Lower lobe of right lung (tissue), 2 donors: ENCODE data around the gene ULK4. TPM values are rescaled to one million over a fixed set of nuclear protein-coding genes. Genes with fewer than 3 reads are reported as not detected.

Experiments used
- ATAC-seq, 2 donors: fragments of 200-7000 bp; cut with Tn5 transposase; one replicate each; pipeline ENCODE4 v1.9.1; 2020 to 2022; ENCODE audit warnings: mild to moderate bottlenecking in 2 of 2, moderate library complexity in 2 of 2
- DNase-seq: peaks from one replicate; pipeline ENCODE4 v3.0.0-alpha.2; 2020
- H3K27ac ChIP-seq: fragments of 200-600 bp; one replicate; pipeline ENCODE4 v1.8.0; 2022
- H3K27me3 ChIP-seq: fragments of 200-600 bp; one replicate; pipeline ENCODE4 v1.8.0; 2022; ENCODE audit warnings: low read depth
- H3K36me3 ChIP-seq: fragments of 200-600 bp; one replicate; pipeline ENCODE4 v1.8.0; 2022; ENCODE audit warnings: mild to moderate bottlenecking
- H3K4me1 ChIP-seq: fragments of 200-600 bp; one replicate; pipeline ENCODE4 v1.8.0; 2022
- H3K4me3 ChIP-seq: fragments of 200-600 bp; one replicate; pipeline ENCODE4 v1.8.0; 2022; ENCODE audit warnings: mild to moderate bottlenecking
- H3K9me3 ChIP-seq: fragments of 200-600 bp; one replicate; pipeline ENCODE4 v1.8.0; 2022
- intact Hi-C: fragments of 100-400 bp; cut with DNase I; formaldehyde crosslinking; loops from one replicate; pipeline ENCODE4 v1.11.0; 2022
- total RNA-seq: library from RNA; stranded (reverse); fragmentation: NEBNext Ultra II Directional; extraction: Animal tissue kit (Norgen Biotek cat#: 25700); gene quantifications from one replicate; pipeline ENCODE4 v1.2.1, GENCODE V29; 2021
- TF ChIP-seq, protein P1 (sequence below): fragments of 200-600 bp; IDR thresholded peaks from one replicate; pipeline ENCODE4 v1.8.0; 2022; ENCODE audit warnings: antibody characterized with exemption, mild to moderate bottlenecking
- donor health status: DM: no; HTN: yes; CAD: no; lungs with severe emphysema.

The ULK4 gene
- total RNA-seq, 1 donor from 2014 or later = 11.4 TPM

DNA sequence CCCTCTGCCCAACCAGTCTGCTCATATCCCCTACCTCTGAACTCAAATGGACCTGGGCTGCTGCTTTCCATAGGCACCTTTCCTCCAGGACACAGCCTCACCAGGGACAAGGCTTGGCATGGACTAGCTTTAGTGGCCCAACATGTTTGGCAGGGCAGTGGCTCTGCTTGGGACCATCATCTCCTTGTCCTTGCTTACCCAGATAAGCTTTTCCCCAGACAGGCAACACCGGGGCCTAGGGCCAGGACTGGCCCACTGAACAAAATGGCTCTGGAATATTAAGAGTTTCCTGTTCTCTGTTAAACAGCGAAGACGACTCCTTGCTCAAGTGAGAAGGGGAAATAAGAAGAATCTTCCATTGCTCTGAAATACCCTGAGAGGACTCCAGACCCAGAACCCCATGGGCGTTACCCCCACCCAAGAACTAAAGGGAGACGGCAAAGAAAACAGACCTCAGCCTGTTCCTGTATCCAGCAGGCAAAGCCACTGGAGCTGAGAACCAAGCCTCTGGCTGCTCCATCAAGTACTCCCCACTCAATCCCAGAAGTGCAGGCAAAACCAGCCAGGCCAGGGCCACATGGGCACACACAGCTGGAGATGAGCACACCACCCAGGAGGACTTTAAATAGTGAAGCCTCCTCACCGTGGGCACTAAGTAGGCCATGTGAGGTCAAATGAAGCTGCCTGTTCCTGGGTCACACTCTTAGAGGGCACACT lies 717.1 kb downstream of the ULK4 start:
- H3K36me3 ChIP-seq = peaks cover 49% of the 10 kb centered on the region
- intact Hi-C loops = no loop called here

DNA sequence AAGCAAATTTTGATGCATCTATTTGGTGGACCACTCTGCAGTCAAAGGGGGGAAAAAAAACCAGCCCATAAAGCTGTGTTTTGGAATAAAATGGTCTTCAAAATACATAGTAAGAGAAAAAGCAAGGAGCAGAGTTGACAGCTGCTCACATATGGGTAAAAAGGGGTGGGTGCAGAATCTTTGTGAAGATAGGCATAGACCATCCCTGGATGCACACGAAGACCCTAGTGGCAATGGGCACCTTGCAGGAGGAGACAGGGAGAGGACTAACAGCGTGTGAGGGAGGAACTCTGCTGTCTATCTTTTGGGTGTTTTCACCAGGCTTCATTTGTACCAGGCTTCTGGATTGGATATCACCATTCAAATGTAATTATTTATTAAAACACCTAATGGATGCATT lies 718.7 kb downstream of the ULK4 start:
- H3K27ac ChIP-seq = no peak overlapping the region
- TF ChIP-seq, protein P1, sequence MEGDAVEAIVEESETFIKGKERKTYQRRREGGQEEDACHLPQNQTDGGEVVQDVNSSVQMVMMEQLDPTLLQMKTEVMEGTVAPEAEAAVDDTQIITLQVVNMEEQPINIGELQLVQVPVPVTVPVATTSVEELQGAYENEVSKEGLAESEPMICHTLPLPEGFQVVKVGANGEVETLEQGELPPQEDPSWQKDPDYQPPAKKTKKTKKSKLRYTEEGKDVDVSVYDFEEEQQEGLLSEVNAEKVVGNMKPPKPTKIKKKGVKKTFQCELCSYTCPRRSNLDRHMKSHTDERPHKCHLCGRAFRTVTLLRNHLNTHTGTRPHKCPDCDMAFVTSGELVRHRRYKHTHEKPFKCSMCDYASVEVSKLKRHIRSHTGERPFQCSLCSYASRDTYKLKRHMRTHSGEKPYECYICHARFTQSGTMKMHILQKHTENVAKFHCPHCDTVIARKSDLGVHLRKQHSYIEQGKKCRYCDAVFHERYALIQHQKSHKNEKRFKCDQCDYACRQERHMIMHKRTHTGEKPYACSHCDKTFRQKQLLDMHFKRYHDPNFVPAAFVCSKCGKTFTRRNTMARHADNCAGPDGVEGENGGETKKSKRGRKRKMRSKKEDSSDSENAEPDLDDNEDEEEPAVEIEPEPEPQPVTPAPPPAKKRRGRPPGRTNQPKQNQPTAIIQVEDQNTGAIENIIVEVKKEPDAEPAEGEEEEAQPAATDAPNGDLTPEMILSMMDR = no peak
- no peaks in the 10 kb centered on the region for H3K4me1 ChIP-seq
- no peak for DNase-seq
- no peak overlapping the region for H3K4me3 ChIP-seq
- intact Hi-C loops = no loop called here
- H3K9me3 ChIP-seq = no peaks in the 10 kb centered on the region
- H3K36me3 ChIP-seq = peaks cover 65% of the 10 kb centered on the region
- no peak for ATAC-seq
- H3K27me3 ChIP-seq = no peaks in the 10 kb centered on the region

More for the DNA sequence above, 717.1 kb downstream of the ULK4 start:
- TF ChIP-seq, protein P1 = no peak
- Histone ChIP-seq H3K4me1 (no peaks in the 10 kb centered on the region), H3K27me3 (no peaks in the 10 kb centered on the region), H3K9me3 (no peaks in the 10 kb centered on the region), H3K4me3 (no peak overlapping the region), H3K27ac (no peak overlapping the region)
- DNase-seq (no peak), ATAC-seq (peak; percentile 11 to 12)

DNA sequence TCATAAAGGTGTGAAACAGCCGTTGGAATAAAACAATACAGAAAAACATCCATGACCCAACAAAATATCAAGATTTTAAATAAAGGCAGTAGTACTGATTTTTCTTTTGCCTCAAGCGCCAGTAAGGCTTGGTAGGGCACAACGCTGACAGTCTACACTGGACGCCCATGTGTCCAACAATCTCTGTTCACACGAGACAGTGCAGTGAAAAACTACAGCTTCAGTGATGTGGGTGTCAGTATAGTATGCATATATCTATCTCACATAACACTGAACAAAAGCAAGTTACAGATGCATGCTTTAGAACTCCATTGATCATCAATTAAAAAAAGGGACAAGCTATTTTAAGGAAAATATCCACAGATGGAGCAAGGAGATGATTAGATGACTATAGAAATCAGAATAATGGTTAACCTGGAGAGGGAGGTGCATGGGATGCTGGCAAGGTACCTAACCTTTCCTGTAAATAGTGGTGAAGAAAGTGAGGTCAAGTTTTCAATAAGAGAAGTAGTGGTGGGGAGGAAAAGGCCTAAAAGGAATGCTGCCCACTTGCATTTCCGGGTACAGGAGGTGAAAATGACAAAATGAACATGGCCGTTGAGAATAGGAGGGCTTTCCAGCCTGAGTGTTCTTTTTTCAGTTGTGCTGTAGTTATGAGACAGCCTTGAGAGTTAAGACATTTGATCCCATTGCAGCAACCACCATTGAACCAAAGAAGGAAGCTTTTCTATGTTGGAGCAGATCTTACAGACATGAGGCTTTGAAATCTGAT lies 719.9 kb downstream of the ULK4 start:
- ATAC-seq = no peak
- Histone ChIP-seq H3K27ac (no peak overlapping the region), H3K36me3 (peaks cover 77% of the 10 kb centered on the region), H3K4me1 (no peaks in the 10 kb centered on the region), H3K4me3 (no peak overlapping the region), H3K27me3 (no peaks in the 10 kb centered on the region), H3K9me3 (no peaks in the 10 kb centered on the region)
- no peak for DNase-seq
- intact Hi-C loops = no loop called here
- TF ChIP-seq, protein P1 = no peak

DNA sequence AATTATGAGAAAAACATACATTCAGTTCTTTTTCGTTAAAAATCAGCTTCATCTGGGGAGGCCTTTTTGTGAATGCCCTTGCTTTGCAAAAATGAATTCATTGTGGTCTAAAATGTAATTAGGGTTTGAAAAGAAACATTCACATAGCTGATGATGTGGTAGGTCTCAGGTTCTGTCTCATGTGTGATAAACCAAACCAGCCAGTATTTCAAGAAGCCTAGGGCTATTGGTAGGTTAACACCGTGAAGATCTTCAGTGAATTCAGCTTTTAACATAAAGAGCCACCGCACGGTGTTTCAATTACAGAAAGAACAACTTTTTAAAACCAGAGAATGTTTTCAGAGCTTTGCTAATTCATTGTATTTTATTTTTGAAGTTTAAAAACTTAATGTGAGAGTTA lies 720.7 kb downstream of the ULK4 start:
- intact Hi-C loops = no loop called here
- H3K36me3 ChIP-seq = peaks cover 85% of the 10 kb centered on the region
- no peak overlapping the region for H3K27ac ChIP-seq
- TF ChIP-seq, protein P1 = no peak
- DNase-seq = no peak
- H3K4me1 ChIP-seq = no peaks in the 10 kb centered on the region
- no peaks in the 10 kb centered on the region for H3K9me3 ChIP-seq
- no peak for ATAC-seq
- no peak overlapping the region for H3K4me3 ChIP-seq
- no peaks in the 10 kb centered on the region for H3K27me3 ChIP-seq

DNA sequence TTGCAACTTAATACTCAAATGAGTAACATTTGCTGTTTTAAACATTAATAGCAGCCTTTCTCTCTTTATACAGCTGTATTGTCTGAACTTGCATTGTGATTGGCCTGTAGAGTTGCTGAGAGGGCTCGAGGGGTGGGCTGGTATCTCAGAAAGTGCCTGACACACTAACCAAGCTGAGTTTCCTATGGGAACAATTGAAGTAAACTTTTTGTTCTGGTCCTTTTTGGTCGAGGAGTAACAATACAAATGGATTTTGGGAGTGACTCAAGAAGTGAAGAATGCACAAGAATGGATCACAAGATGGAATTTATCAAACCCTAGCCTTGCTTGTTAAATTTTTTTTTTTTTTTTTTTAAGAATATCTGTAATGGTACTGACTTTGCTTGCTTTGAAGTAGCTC lies 722.3 kb downstream of the ULK4 start:
- H3K27ac ChIP-seq = no peak overlapping the region
- no peak overlapping the region for H3K4me3 ChIP-seq
- no peak for DNase-seq
- H3K27me3 ChIP-seq = no peaks in the 10 kb centered on the region
- intact Hi-C loops = no loop called here
- H3K4me1 ChIP-seq = no peaks in the 10 kb centered on the region
- no peaks in the 10 kb centered on the region for H3K9me3 ChIP-seq
- peaks cover 87% of the 10 kb centered on the region for H3K36me3 ChIP-seq
- no peak for ATAC-seq
- TF ChIP-seq, protein P1 = no peak
